ENCODE data around the gene WASL. TPM values are rescaled to one million over a fixed set of nuclear protein-coding genes. Genes with fewer than 3 reads are reported as not detected.
"Not testable (repeated sequence)": the region's sequence is repeated elsewhere in the genome, so short reads cannot be mapped to it uniquely, and the experiment has no call there.

The WASL gene
- total RNA-seq, 4 donors from 2014 or later, result 42.5 to 55.9 (median 47.9) TPM

DNA sequence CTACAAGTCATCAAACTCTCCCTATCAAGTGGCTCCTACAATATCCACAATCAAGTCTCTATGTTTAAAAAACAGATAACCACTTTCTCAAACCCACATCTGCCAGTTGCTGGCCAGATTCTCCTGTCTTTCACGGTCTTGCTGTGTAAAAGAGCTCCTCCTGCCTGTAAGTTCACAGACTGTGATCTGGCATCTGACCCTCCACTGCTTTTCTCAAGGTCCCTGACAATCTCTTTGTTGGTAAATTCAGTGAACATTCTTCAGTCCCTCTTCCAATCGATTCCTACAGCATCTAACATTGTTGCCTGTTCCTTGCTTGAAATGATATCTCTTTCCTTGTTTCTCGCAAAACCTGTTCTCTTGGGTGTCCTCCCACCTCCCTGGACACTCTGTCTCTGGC lies 111.6 kb downstream of the WASL start:
- no peak overlapping the region for H3K27ac ChIP-seq
- TF ChIP-seq, protein P1, sequence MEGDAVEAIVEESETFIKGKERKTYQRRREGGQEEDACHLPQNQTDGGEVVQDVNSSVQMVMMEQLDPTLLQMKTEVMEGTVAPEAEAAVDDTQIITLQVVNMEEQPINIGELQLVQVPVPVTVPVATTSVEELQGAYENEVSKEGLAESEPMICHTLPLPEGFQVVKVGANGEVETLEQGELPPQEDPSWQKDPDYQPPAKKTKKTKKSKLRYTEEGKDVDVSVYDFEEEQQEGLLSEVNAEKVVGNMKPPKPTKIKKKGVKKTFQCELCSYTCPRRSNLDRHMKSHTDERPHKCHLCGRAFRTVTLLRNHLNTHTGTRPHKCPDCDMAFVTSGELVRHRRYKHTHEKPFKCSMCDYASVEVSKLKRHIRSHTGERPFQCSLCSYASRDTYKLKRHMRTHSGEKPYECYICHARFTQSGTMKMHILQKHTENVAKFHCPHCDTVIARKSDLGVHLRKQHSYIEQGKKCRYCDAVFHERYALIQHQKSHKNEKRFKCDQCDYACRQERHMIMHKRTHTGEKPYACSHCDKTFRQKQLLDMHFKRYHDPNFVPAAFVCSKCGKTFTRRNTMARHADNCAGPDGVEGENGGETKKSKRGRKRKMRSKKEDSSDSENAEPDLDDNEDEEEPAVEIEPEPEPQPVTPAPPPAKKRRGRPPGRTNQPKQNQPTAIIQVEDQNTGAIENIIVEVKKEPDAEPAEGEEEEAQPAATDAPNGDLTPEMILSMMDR (IDR thresholded peaks at IDR 0.05), result no peak
- no peak for TF ChIP-seq EP300 (IDR thresholded peaks at IDR 0.05)
- TF ChIP-seq POLR2A (IDR thresholded peaks at IDR 0.05), result no peak
- TF ChIP-seq POLR2AphosphoS5 (IDR thresholded peaks at IDR 0.05), result no peak
- no peak for ATAC-seq
- H3K36me3 ChIP-seq, result no peaks in the 10 kb centered on the region
- H3K9me3 ChIP-seq, result no peaks in the 10 kb centered on the region
- 55 to 64% methylated on average over 3 of the region's 3 CpGs for WGBS, 2 donors (ENCODE audit: low coverage in 1 of 2)
- peaks cover 5% of the 10 kb centered on the region for H3K27me3 ChIP-seq
- no peaks in the 10 kb centered on the region for H3K4me1 ChIP-seq
- H3K4me3 ChIP-seq, result no peak overlapping the region

DNA sequence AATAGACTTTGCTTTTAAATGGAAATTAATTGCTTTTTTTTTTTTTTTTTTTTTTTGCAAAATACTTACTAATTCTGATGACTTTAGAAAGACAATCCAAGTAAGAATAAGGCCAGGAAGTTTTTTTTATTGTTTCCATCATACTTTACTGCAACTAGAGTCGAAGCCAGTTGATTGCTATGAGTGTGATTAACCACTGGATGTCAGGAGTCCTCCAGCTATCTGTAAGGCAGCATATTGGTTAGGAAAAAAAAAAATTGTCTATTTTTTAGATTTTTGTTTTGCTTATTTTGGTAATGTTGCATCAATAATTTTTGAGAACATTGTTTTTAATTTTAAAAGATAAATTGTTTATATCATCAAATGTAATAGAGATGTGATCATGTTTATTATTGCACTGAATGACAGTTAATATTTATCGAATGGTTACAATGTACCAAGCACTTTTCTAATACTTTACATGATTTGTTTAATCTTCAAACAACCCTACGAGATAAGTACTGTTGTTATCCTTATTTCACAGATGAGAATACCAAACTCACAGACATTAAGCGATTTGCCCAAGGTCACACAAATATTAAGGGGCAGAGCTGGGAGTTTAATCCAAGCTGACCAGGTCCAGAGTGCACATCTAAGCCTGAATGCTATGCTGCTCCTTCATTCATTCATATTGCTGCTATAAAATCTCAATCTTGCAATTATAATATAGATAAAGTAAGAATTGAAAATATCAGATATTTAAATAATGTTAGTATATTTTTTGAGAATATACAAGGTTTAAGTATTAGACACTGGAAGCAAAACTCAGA lies 113.0 kb downstream of the WASL start:
- WGBS, 2 donors (ENCODE audit: low coverage in 1 of 2), result 47 to 52% methylated on average over 4 of the region's 4 CpGs
- H3K4me3 ChIP-seq, result no peak overlapping the region
- no peaks in the 10 kb centered on the region for H3K36me3 ChIP-seq
- H3K4me1 ChIP-seq, result no peaks in the 10 kb centered on the region
- no peaks in the 10 kb centered on the region for H3K9me3 ChIP-seq
- peaks cover 5% of the 10 kb centered on the region for H3K27me3 ChIP-seq
- ATAC-seq, result no peak
- no peak for TF ChIP-seq POLR2A (IDR thresholded peaks at IDR 0.05)
- TF ChIP-seq, protein P1 (IDR thresholded peaks at IDR 0.05), result peak in 3 of 4 experiments; percentile 26 to 48 (median 38)
- H3K27ac ChIP-seq, result no peak overlapping the region

DNA sequence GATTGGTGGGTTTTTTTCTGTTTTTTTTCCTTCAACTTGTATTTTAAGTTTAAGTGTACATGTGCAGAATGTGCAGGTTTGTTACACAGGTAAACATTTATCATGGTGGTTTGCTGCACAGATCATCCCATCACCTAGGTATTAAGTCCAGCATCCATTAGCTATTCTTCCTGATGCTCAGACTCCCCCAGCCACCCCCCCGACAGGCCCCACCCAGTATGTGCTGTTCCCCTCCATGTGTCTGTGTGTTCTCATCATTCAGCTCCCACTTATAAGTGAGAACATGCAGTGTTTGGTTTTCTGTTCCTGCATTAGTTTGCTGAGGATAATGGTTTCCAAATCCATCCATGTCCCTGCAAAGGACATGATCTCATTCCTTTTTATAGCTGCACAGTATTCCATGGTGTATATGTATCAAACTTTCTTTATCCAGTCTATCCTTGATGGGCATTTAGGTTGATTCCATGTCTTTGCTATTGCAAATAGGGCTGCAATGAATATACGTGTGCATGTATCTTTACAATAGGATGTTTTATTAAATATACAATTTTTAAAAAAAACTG lies 114.7 kb downstream of the WASL start:
- not testable (repeated sequence) for ATAC-seq, H3K4me3 ChIP-seq, H3K36me3 ChIP-seq, H3K4me1 ChIP-seq, H3K9me3 ChIP-seq, H3K27me3 ChIP-seq, H3K27ac ChIP-seq
- 73 to 78% methylated on average over 1 to 2 of the region's 2 CpGs for WGBS, 2 donors (ENCODE audit: low coverage in 1 of 2)

DNA sequence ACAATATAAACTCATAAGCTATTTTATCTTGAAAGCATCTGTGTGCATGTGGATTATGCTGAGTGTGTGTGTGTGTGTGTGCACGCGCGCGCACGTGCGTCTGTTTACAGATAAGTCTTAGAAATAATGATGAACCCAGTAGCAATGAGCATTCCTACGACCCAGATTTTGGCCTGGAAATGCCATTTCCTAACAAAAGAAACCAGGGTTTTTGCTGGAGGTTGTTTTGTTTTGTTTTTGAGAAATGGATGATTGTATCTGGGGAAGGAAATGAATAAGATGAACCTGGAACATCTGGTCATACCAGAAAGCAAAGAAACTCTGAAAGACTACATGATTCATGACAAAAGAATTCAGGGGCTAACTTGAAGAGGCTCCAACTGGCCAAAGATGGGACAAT lies 115.2 kb downstream of the WASL start:
- H3K9me3 ChIP-seq, result no peaks in the 10 kb centered on the region
- no peaks in the 10 kb centered on the region for H3K36me3 ChIP-seq
- 82 to 98% methylated on average over 6 to 7 of the region's 7 CpGs for whole genome bisulfite sequencing, 2 donors (ENCODE audit: low coverage in 1 of 2)
- H3K4me3 ChIP-seq, result no peak overlapping the region
- peaks cover 5% of the 10 kb centered on the region for H3K27me3 ChIP-seq
- no peaks in the 10 kb centered on the region for H3K4me1 ChIP-seq
- ATAC-seq, result no peak
- H3K27ac ChIP-seq, result no peak overlapping the region
- TF ChIP-seq POLR2A (IDR thresholded peaks at IDR 0.05), result no peak
- TF ChIP-seq, protein P1 (IDR thresholded peaks at IDR 0.05), result no peak
- TF ChIP-seq EP300 (IDR thresholded peaks at IDR 0.05), result no peak
- no peak for TF ChIP-seq POLR2AphosphoS5 (IDR thresholded peaks at IDR 0.05)

DNA sequence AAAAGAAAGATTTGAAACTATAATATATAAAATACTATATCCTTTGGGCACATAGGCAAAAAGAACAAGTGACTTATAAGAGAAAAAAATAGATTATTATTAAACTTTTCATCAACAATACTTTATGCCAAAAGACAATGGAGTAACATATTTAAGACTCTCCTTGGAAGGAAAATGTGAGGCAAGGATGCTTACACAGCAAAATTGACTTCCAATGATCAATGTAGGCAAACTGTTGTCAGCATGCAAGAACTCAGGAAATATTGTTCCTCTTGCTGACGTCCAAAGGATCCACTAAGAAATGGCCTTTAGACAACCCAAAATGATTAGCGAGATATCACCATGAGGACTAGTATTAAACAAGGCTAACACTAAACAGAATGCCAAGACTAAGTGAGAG lies 116.0 kb downstream of the WASL start:
- WGBS, 2 donors (ENCODE audit: low coverage in 1 of 2), result 62 to 79% methylated on average over 2 of the region's 2 CpGs
- TF ChIP-seq EP300 (IDR thresholded peaks at IDR 0.05) (no peak), POLR2AphosphoS5 (IDR thresholded peaks at IDR 0.05) (no peak), POLR2A (IDR thresholded peaks at IDR 0.05) (no peak)
- TF ChIP-seq, protein P1 (IDR thresholded peaks at IDR 0.05), result no peak
- Histone ChIP-seq H3K27me3 (peaks cover 5% of the 10 kb centered on the region), H3K9me3 (no peaks in the 10 kb centered on the region), H3K4me3 (no peak overlapping the region), H3K4me1 (no peaks in the 10 kb centered on the region), H3K36me3 (no peaks in the 10 kb centered on the region), H3K27ac (no peak overlapping the region)
- ATAC-seq, result no peak

Small RNAs within 50 kb of the gene (small RNA-seq; reads per million reads assigned to genes)
- gene RNU6-11P, result 0 reads per million in 4 donors

Other genes starting within 250 kb of the WASL start
- gene IQUB, start 214.4 kb downstream of the WASL start, total RNA-seq, result 10 to 100 TPM in 1 of 4 donors, 1 to 10 TPM in 2, under 1 TPM in 1; 0.94 to 18.5 (median 7.2) TPM
- gene NDUFA5, start 191.2 kb downstream of the WASL start, total RNA-seq, result 100 to 1,000 TPM in 2 of 4 donors, 10 to 100 TPM in 2; 65.4 to 172 (median 115) TPM
- not detected for gene ASB15, start 147.2 kb downstream of the WASL start, total RNA-seq
- gene LMOD2, start 93.1 kb downstream of the WASL start, total RNA-seq, result not detected
- gene HYAL4, start 96.2 kb upstream of the WASL start, total RNA-seq, result not detected
- not detected for gene SPAM1, start 176.2 kb upstream of the WASL start, total RNA-seq